Esophagus muscularis mucosa (tissue), 4 donors: Measurements from ENCODE around the gene FAM120C.

Experiments used
- CTCF ChIP-seq, 3 experiments: fragments of 200-600 bp in 2 of 3; fragments of 450-650 bp in 1 of 3; sonication (generic) in 2 of 3; IDR thresholded peaks; one replicate each; pipeline ENCODE4 v1.5.1; 2017 to 2019; ENCODE audit warnings: antibody characterized with exemption in 3 of 3, mild to moderate bottlenecking in 2 of 3, moderate library complexity in 1 of 3
- EP300 ChIP-seq: sonication (generic); formaldehyde crosslinking; IDR thresholded peaks from one replicate; pipeline ENCODE4 v1.6.1; 2017; ENCODE audit warnings: antibody characterized with exemption
- POLR2A ChIP-seq: fragments of 450-650 bp; IDR thresholded peaks from one replicate; pipeline ENCODE4 v1.6.1; 2017; ENCODE audit warnings: antibody characterized with exemption, moderate library complexity, mild to moderate bottlenecking, low read depth
- POLR2AphosphoS5 ChIP-seq, 2 donors: sonication (generic); formaldehyde crosslinking; IDR thresholded peaks; one replicate each; pipeline ENCODE4 v1.6.1; 2017; ENCODE audit warnings: antibody characterized with exemption in 2 of 2

- TF ChIP-seq CTCF (IDR thresholded peaks at IDR 0.05): no peak
- no peak for TF ChIP-seq POLR2AphosphoS5 (IDR thresholded peaks at IDR 0.05)
- no peak for TF ChIP-seq POLR2A
- TF ChIP-seq EP300: no peak
These were observed 2.7 kb downstream of the FAM120C start for GRCh38 chrX:54180403-54180802.
